OCI-LY1 (cell line): ENCODE results near the gene CRTAC1.

ENCODE experiments used
- H2AFZ ChIP-seq: fragments of 200-600 bp; sonication (generic), shearing (Covaris generic); 2 replicates; pipeline ENCODE4 v1.6.0; 2014; ENCODE audit warnings: antibody characterized with exemption, mild to moderate bottlenecking, low read length
- H3F3A ChIP-seq: fragments of 200-600 bp; sonication (generic), shearing (Covaris generic); 2 replicates; pipeline ENCODE4 v1.6.0; 2014; ENCODE audit warnings: mild to moderate bottlenecking, antibody characterized with exemption, low read length, moderate library complexity; ENCODE audit not compliant: insufficient read depth
- H3K27ac ChIP-seq: fragments of 200-600 bp; sonication (generic); 2 replicates; pipeline ENCODE4 v1.5.1; 2014; ENCODE audit warnings: low read length, mixed run types, mild to moderate bottlenecking, low read depth; ENCODE audit not compliant: poor library complexity, severe bottlenecking
- H3K27me3 ChIP-seq: fragments of 200-600 bp; sonication (generic); 2 replicates; pipeline ENCODE4 v1.6.0; 2014; ENCODE audit warnings: antibody characterized with exemption, mild to moderate bottlenecking, low read length, moderate library complexity; ENCODE audit not compliant: insufficient read depth
- H3K36me3 ChIP-seq: fragments of 200-600 bp; sonication (generic); 2 replicates; pipeline ENCODE4 v1.6.1; 2014; ENCODE audit warnings: mild to moderate bottlenecking, antibody characterized with exemption, low read length, moderate library complexity, mixed read lengths; ENCODE audit not compliant: insufficient read depth
- H3K4me1 ChIP-seq: fragments of 200-600 bp; sonication (generic); 2 replicates; pipeline ENCODE4 v1.5.1; 2014; ENCODE audit warnings: mild to moderate bottlenecking, low read length, moderate library complexity; ENCODE audit not compliant: insufficient read depth, severe bottlenecking
- H3K4me2 ChIP-seq: fragments of 200-600 bp; sonication (generic), shearing (Covaris generic); 2 replicates; pipeline ENCODE4 v1.6.1; 2014; ENCODE audit warnings: low read length
- H3K4me3 ChIP-seq: fragments of 200-600 bp; sonication (generic); 2 replicates; pipeline ENCODE4 v1.5.1; 2014; ENCODE audit warnings: low read length, low read depth, mild to moderate bottlenecking, mixed read lengths; ENCODE audit not compliant: poor library complexity, severe bottlenecking
- H3K79me2 ChIP-seq: fragments of 200-600 bp; shearing (Covaris generic); 2 replicates; pipeline ENCODE4 v1.6.1; 2016; ENCODE audit warnings: mixed run types, low read length, mixed read lengths; ENCODE audit not compliant: insufficient read depth
- H3K9ac ChIP-seq: fragments of 200-600 bp; sonication (generic), shearing (Covaris generic); 2 replicates; pipeline ENCODE4 v1.6.1; 2014; ENCODE audit warnings: mild to moderate bottlenecking, low read length, mixed read lengths
- H3K9me2 ChIP-seq: fragments of 200-600 bp; sonication (generic), shearing (Covaris generic); 2 replicates; pipeline ENCODE4 v1.6.1; 2014; ENCODE audit warnings: low read depth, mild to moderate bottlenecking, low read length, mixed read lengths
- H3K9me3 ChIP-seq: fragments of 200-600 bp; shearing (Covaris generic); 2 replicates; pipeline ENCODE4 v1.6.1; 2014; ENCODE audit warnings: low read length, mixed read lengths
- H4K20me1 ChIP-seq: fragments of 200-600 bp; sonication (generic), shearing (Covaris generic); 2 replicates; pipeline ENCODE4 v1.6.0; 2016; ENCODE audit warnings: mild to moderate bottlenecking, low read length; ENCODE audit not compliant: insufficient read depth
- EZH2 ChIP-seq: fragments of 200-600 bp; sonication (generic), shearing (Covaris generic); IDR thresholded peaks from 2 replicates; pipeline ENCODE4 v1.8.0; 2017; ENCODE audit warnings: borderline replicate concordance, mixed run types, mild to moderate bottlenecking, antibody characterized with exemption, low read length, moderate library complexity, mixed read lengths
- TF ChIP-seq, protein P1 (sequence below): fragments of 200-600 bp; sonication (generic), shearing (Covaris generic); IDR thresholded peaks from 2 replicates; pipeline ENCODE4 v1.5.1; 2017; ENCODE audit warnings: mild to moderate bottlenecking, antibody characterized with exemption, low read length, moderate library complexity, mixed read lengths

The CRTAC1 gene

DNA sequence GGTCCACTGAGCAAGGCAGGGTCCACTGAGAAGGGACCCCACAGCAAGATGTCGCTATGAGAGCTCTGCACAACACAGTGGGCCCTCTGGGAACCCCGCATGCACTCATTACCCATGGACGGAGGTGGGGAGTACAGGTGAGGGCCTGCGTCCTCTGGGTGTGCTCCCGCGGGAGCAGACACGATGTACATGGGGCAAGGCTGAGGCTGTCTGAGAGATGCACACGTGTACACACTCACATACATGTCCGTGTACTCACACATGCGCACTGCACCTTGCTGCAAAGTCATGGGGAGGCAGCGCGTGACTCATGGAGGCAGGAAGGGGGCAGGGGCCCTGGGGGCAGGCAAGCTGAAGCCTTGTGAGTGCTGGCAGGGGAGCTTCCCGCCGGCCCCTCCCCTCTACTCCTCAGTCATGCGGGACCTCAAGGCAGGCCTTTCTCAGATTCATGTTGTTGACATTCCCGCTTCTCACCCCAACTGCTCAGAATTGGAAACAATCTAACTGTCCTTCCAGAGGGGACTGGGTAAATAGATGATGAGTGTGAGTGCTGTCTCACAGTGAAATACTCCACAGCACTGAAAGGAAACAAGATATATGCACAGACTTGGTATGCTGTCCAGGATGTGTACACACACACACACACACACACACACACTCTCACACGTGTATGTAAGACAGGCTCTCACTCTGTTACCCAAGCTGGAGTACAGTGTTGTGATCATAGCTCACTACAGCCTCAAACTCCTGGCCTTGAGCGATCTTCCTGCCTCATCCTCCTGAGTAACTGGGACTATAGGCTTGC is 140.8 kb downstream of the CRTAC1 start:
- H3K9me2 ChIP-seq = no peaks in the 10 kb centered on the region
- no peak overlapping the region for H3K4me3 ChIP-seq
- no peaks in the 10 kb centered on the region for H3K36me3 ChIP-seq
- H3K27me3 ChIP-seq = no peaks in the 10 kb centered on the region
- no peak overlapping the region for H2AFZ ChIP-seq
- no peaks in the 10 kb centered on the region for H3K79me2 ChIP-seq
- H3K4me2 ChIP-seq = no peak overlapping the region
- H3K9me3 ChIP-seq = no peaks in the 10 kb centered on the region
- no peaks in the 10 kb centered on the region for H3K4me1 ChIP-seq
- H3K27ac ChIP-seq = no peak overlapping the region
- H3K9ac ChIP-seq = no peak overlapping the region
- H4K20me1 ChIP-seq = no peaks in the 10 kb centered on the region
- TF ChIP-seq, protein P1, sequence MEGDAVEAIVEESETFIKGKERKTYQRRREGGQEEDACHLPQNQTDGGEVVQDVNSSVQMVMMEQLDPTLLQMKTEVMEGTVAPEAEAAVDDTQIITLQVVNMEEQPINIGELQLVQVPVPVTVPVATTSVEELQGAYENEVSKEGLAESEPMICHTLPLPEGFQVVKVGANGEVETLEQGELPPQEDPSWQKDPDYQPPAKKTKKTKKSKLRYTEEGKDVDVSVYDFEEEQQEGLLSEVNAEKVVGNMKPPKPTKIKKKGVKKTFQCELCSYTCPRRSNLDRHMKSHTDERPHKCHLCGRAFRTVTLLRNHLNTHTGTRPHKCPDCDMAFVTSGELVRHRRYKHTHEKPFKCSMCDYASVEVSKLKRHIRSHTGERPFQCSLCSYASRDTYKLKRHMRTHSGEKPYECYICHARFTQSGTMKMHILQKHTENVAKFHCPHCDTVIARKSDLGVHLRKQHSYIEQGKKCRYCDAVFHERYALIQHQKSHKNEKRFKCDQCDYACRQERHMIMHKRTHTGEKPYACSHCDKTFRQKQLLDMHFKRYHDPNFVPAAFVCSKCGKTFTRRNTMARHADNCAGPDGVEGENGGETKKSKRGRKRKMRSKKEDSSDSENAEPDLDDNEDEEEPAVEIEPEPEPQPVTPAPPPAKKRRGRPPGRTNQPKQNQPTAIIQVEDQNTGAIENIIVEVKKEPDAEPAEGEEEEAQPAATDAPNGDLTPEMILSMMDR = no peak
- TF ChIP-seq EZH2 = no peak
- no peaks in the 10 kb centered on the region for H3F3A ChIP-seq

DNA sequence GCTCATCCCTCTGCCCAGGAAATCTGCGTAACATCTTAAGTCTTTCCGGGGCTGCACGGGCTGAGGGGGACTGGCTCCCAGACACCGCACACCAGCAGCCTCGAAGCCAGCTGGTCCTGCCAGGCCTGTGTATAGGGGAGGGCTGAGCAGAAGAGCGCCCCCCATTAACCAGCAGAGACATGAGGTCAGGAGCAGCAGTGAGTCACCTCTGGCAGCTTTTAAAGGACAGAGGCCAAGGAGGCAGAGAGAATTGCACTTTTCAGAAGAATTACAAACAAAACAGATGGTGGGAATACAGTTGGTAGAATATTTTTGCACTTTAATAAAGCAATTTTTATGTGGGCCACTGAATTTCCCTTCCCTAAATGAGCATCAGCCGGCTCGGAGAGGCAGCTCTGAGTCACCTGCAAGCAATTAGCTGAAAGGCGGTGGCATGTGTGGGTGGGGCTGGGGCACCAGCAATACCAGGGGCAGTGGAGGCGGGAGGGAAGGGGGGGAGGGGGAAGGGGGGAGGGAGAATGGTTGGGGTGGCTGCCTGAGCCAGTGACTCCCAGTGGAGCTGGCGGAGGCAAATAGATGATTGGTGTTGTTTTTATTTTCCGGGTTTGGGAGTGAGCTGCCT is 141.7 kb downstream of the CRTAC1 start:
- H3K4me2 ChIP-seq = no peak overlapping the region
- H3K9me2 ChIP-seq = no peaks in the 10 kb centered on the region
- H2AFZ ChIP-seq = no peak overlapping the region
- no peaks in the 10 kb centered on the region for H3K79me2 ChIP-seq
- H3K36me3 ChIP-seq = no peaks in the 10 kb centered on the region
- no peak for TF ChIP-seq EZH2
- no peaks in the 10 kb centered on the region for H3K9me3 ChIP-seq
- H3K4me1 ChIP-seq = no peaks in the 10 kb centered on the region
- H4K20me1 ChIP-seq = no peaks in the 10 kb centered on the region
- H3K9ac ChIP-seq = no peak overlapping the region
- H3K4me3 ChIP-seq = no peak overlapping the region
- no peaks in the 10 kb centered on the region for H3F3A ChIP-seq
- H3K27me3 ChIP-seq = no peaks in the 10 kb centered on the region
- no peak overlapping the region for H3K27ac ChIP-seq

DNA sequence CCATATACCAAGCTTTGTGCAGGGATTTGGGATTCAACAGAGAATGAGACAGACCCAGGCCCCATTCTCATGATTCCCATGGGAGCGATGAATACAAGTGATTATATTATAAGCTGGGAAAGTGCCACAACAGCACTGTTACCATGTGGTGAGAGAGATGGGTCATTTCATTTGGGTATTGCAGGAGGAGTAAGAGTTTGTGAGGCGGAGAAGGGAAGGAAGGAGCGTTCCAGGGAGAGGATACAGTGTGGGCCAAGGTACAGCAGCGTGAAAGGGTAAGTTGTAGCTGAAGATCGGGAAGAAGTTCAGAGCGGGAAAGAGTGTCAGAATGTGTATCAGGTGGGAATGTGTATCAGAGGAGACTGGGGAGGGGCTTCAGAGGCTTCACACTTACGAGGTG is 142.3 kb downstream of the CRTAC1 start:
- H3K4me1 ChIP-seq = no peaks in the 10 kb centered on the region
- H3K27ac ChIP-seq = no peak overlapping the region
- TF ChIP-seq EZH2 = no peak
- H3K79me2 ChIP-seq = no peaks in the 10 kb centered on the region
- no peak overlapping the region for H2AFZ ChIP-seq
- no peak overlapping the region for H3K9ac ChIP-seq
- no peak overlapping the region for H3K4me3 ChIP-seq
- H3K9me3 ChIP-seq = no peaks in the 10 kb centered on the region
- no peaks in the 10 kb centered on the region for H3K27me3 ChIP-seq
- no peak overlapping the region for H3K4me2 ChIP-seq
- H3K36me3 ChIP-seq = no peaks in the 10 kb centered on the region
- no peaks in the 10 kb centered on the region for H4K20me1 ChIP-seq
- H3K9me2 ChIP-seq = no peaks in the 10 kb centered on the region
- no peaks in the 10 kb centered on the region for H3F3A ChIP-seq

- H3K4me1 ChIP-seq = no peaks in the 10 kb centered on the region
- no peaks in the 10 kb centered on the region for H3K27me3 ChIP-seq
- no peaks in the 10 kb centered on the region for H3K9me3 ChIP-seq
- no peaks in the 10 kb centered on the region for H4K20me1 ChIP-seq
- H3K4me3 ChIP-seq = no peak overlapping the region
- H3K9ac ChIP-seq = no peak overlapping the region
- no peaks in the 10 kb centered on the region for H3F3A ChIP-seq
- no peak overlapping the region for H3K27ac ChIP-seq
- H2AFZ ChIP-seq = no peak overlapping the region
- no peak overlapping the region for H3K4me2 ChIP-seq
- no peaks in the 10 kb centered on the region for H3K9me2 ChIP-seq
- no peaks in the 10 kb centered on the region for H3K36me3 ChIP-seq
- no peaks in the 10 kb centered on the region for H3K79me2 ChIP-seq
- no peak for TF ChIP-seq EZH2
- TF ChIP-seq, protein P1 = no peak
Measured at GRCh38 chr10:97887399-97887798, 143.0 kb downstream of the CRTAC1 start.
